Measurements from ENCODE around the gene WNT5B.

DNA sequence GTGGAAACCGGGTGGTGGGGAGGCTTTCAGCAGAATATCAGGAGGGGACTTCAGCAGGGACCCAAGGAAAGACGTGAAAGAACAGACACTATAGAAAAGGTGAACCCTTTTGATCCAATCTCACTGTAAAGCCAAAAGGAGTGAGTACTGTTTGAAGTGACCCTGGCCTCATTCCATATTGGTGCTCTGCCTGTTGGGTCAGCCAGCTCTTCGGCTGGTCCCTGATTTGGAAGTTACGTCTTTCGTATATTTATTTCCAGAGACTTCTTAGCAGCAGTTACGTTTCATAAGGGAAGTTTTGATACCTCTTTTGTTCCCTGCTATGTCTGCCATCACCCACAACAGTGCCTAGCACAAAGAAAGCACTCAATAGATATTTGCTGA lies 21.9 kb downstream of the WNT5B start:
- TF ChIP-seq CTCF (IDR thresholded peaks at IDR 0.05 in 4 of 5, conservative IDR thresholded peaks at IDR 0.05 in 1 of 5) (no peak), POLR2A (IDR thresholded peaks at IDR 0.05) (no peak)
